ENCODE results near the gene SLC44A4.
"Not testable (repeated sequence)": the region's sequence is repeated elsewhere in the genome, so short reads cannot be mapped to it uniquely, and the experiment has no call there.

Gene SLC44A4

DNA sequence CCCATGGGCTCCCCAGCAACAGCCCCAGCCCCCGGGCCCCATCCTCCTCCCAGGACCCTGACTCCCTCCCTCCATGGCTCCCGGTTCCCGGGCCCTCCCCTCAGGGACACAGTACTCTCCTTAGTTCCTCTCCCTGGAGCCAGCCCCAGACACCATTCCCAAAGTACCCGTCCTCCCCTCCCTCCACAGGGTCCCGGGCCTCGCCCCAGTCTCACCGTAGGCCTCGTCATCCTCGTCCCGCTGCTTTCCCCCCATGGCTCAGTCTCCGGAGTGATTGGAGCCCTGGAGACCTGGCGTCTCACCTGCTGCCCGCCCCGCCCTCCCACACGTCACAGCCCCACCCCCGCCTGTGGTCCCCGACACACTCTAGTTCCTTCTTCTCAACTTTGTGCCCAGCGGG is at the start of gene SLC44A4:
SLC44A4 (minus strand) TSS at position 272 of the 400 bp plus-strand sequence; CDS start at position 255, 17 bp downstream.
- no peak for DNase-seq

DNA sequence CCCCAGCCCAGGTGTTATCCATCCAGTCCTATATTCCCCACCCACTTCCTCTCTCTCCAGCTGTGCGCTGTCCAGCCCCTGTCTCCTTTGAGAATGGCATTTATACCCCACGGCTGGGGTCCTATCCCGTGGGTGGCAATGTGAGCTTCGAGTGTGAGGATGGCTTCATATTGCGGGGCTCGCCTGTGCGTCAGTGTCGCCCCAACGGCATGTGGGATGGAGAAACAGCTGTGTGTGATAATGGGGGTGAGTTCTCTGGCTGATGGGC is 49.8 kb upstream of the SLC44A4 start:
- no peak for DNase-seq

DNA sequence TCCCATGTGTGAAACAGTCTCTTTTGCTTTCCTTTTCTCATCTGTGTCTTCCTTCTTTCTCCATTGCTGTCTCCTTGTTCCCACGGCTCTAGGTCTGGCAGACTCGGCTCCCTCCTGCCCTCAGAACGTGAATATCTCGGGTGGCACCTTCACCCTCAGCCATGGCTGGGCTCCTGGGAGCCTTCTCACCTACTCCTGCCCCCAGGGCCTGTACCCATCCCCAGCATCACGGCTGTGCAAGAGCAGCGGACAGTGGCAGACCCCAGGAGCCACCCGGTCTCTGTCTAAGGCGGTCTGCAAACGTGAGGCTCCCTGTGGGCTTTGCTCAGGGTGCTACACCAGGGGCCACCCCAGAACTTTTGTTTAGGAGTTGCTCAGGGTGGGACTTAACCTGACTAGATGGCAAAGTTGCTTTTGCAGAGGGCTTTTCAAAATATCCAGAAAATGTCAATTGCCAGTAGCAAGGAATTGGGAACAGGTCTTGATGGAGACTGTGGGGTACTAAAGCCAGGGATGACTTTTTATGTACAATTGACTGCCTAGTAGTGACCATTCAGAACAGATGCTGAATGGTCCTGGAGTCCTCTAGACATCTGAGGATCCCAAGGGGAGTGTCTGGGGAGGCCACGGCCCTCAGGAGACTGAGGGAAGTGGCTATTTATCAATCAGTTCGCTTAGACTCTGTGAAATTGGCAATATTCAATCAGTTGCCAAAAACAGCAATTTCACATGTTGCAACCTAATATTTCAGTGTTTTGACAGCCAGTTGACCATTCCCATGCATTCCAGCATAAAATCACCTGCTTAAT is 49.3 kb upstream of the SLC44A4 start:
- DNase-seq, result no peak

DNA sequence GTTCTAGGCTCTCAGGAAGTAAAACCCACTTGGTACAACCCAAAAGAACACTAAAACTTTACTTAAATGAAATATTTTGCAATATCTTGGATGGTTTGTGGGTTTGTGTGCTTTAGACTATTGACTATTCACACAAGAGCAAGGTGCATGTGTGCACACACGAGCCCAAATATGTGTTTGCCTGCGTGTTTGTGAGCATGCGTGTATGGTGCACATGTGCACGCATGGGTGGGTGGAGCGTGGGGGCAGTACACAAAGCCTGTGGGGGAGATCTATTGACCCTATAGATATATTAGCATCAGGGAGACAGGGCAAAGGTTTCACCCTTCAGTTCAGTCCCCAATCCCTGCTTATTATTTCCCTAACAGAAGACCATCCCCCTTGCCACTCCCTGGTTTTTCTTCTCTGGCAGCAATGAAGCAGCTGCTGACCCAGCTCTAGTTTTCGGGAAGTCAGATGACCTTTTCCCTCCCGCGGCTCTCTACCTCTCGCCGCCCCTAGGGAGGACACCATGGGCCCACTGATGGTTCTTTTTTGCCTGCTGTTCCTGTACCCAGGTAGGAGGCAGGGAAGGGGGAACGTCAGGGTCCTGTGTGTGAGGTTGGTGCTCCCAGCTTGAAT is 48.6 kb upstream of the SLC44A4 start, which contains the start of gene C2:
C2 (plus strand) TSS at position 476 of the 621 bp plus-strand sequence; CDS start at position 512, 36 bp downstream.
- DNase-seq, result no peak

DNA sequence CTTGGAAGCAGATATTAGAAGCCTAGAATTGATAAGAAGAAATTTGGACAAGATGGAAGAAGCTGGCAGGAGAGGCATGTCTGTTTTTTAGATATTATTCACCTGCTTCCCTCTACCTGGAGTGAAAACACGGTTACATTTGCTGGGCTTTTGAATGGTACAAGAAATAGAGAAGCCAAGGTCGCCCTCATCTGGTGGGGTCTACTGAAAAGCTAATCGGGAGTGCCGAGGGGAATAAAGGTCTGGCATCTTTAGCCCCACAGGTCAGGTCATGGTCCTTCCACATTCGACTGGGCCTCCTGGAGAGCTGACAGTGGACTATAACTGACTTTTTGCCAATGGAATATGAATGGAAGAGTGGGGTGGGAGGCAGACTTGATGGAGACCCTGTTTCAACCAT is 44.1 kb upstream of the SLC44A4 start:
- DNase-seq, result no peak

DNA sequence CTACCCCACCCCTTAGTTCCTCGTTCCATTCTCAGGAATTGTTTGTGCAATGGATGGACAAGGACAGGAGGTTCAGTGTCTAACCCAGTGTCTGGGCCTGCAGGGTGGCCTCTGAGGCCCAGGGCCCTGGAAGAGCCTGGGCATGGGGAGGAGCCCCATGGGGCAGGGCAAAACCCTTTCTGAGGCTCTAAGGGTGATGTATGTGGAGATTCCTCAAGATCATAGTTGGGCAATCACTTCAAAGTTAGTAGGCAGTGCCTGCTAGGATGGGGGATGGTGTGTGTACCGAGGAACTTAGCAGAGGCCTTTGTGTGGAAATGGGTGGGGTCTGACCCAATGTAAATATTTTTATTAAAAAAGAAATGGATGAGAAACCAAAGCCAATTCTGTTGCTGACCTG is 42.0 kb upstream of the SLC44A4 start:
- no peak for DNase-seq

DNA sequence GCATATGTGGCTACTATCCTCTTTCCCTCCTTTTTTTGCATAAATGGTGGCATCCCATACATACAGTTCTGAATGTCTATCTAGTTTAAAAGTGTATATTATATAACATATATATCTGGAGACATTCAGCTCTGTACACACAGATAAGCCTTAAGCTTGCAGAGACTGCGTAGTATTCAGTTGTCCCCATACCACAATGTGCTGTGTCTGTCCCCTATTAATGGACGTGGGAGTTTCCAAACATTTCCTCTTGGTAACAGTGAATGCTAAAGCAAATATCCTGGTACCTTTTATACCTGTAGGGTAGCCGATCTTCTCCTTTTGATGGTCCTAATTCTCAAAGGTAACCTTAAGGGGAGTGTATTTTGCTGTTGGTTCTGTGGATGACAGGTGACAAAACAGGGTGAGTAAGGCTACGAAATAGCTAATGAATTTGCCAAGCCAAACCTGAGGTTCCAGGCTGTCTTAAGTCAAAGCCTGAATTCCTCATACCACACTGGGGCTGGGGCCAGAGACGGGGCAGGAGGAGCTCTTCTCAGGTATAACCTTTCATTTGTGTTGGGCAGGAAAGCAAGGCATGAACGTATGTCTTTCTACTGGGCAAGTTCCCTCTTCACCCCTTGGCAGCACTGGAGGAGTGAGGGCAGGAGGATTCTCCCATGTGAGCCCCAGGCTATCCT is 41.0 kb upstream of the SLC44A4 start:
- no peak for DNase-seq

DNA sequence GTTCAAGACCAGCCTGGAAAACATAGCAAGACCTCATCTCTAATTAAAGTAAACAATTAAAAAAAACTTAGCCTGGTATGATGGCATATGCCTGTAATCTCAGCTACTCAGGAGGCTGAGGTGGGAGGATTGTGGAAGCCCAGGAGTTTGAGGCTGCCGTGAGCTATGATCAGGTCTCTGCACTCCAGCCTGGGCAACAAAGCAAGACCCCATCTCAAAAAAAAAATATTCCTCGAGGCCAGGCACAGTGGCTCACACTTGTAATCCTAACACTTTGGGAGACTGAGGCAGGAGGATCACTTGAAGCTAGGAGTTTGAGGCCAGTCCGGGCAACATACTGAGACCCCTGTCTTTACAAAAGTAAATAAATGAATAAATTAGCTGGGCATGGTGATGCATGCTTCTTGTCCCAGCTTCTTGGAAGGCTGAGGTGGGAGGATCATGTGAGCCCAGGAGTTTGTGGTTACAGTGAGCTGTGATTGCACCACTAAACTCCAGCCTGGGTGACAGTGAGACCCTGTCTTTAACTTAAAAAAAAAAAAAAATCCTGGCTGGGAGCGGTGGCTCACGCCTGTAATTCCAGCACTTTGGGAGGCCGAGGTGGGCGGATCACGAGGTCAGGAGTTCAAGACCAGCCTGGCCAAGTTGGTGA is 39.4 kb upstream of the SLC44A4 start:
- DNase-seq, result no peak

DNA sequence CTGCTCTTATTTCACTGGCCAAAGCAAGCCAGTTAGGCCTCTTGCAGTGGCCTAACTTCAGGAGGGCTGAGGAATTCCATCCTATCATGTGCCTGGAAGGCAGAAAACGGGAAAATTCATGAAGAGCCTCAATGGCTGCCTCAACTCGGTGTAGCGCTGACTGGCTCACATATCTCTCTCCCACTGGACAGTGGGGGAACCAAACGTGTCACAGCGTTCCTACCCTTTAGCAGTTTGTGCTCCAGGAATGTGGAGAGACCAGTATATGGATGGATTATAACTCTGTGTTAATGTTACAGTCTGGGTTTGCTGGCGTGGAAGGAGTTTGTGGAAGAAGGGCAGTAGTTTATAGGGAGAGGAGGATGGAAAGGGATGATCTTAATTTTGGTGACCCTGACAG is 37.0 kb upstream of the SLC44A4 start:
- no peak for DNase-seq

DNA sequence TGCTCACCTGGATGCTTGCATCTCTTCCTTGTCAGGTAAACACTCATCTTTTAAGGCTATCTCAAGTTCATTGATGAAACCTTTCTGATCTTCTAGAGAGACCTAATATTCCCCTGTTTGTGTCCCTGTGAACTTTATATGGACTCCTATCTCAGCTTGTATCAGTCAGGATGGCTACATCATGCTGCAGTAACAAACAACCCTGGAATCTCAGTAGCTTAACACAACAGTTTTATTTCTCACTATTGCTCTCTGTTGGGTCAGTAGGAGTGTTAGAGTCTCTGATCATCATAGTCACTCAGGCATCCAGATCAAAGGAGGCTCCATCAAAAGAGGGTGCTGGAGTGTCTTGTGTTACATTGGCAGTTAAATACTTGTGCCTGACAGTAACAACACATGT is 36.6 kb upstream of the SLC44A4 start:
- DNase-seq, result no peak

DNA sequence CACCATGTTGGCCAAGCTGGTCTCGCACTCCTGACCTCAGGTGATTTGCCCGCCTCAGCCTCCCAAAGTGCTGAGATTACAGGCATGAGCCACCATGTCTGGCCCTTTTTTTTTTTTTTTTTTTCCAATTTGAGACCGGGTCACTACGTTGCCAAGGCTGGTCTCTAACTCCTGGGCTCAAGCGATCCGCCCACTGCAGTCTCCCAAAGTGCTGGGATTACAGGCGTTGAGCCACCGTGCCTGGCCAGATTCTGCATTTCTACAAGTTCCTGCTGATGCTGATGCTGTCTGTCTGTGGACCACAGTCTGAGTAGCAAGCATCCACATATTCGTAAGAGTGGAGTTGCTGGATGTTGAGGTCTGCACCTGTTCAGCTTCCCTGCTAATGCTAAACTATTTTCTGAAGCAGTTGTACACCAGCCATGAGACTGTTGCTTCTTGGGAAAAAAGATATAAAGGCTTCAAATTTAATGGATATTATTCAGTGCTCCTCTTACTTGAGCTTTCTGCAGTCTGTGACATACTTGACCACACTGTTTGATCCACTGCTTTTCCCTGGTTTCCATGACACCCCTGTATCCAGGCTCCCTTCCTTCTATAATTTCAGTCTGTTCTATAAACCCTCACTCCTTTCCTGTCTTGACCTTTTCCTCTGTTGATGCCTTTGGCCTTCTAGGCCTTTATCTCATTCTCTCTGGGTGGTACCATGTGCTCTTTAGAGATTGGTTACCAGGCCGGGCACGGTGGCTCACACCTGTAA is 33.2 kb upstream of the SLC44A4 start:
- no peak for DNase-seq

DNA sequence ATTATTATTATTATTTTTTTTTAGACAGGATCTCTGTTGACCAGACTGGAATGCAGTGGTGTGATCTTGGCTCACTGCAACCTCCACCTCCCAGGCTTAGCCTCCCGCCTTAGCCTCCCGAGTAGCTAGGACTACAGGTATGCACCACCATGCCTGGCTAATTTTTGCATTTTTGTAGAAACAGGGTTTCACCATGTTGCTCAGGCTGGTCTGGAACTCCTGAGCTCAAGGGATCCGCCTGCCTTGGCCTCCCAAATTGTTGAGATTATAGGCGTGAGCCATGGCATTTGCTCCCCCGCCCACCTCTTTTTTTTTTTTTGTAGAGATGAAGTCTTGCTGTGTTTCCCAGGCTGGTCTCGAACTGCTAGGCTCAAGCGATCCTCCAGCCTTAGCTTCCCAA is 30.5 kb upstream of the SLC44A4 start:
- DNase-seq, result not testable (repeated sequence)

DNA sequence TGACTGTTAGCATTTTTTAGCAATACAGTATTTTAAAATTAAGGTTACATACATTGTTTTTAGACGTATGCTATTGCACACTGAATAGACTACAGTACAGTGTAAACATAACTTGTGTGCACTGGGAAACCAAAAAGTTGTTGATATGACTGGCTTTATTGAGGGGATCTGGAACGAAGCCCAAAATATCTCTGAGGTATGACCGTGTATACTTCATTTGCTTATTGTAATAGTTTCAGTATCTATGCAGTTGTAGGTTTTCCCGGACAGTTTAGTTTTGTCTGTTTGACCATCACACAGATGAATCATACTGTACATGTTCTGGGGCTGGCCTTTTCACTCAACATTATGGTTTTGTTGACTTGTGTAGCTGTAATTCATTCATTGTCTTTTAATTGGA is 30.0 kb upstream of the SLC44A4 start:
- DNase-seq, result no peak

DNA sequence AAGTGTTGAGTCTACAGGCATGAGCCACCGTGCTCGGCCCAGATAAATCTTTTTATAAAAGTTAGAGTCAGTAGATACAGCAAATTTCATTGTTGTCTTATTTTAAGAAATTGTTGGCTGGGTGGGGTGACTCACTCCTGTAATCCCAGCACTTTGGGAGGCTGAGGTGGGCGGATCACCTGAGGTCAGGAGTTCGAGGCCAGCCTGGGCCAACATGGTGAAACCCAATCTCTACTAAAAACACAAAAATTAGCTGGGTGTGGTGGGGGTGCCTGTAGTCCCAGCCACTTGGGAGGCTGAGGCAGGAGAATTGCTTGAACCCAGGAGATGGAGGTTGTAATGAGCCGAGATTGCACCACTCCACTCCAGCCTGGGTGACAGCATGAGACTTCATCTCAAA is 29.5 kb upstream of the SLC44A4 start:
- DNase-seq, result not testable (repeated sequence)

DNA sequence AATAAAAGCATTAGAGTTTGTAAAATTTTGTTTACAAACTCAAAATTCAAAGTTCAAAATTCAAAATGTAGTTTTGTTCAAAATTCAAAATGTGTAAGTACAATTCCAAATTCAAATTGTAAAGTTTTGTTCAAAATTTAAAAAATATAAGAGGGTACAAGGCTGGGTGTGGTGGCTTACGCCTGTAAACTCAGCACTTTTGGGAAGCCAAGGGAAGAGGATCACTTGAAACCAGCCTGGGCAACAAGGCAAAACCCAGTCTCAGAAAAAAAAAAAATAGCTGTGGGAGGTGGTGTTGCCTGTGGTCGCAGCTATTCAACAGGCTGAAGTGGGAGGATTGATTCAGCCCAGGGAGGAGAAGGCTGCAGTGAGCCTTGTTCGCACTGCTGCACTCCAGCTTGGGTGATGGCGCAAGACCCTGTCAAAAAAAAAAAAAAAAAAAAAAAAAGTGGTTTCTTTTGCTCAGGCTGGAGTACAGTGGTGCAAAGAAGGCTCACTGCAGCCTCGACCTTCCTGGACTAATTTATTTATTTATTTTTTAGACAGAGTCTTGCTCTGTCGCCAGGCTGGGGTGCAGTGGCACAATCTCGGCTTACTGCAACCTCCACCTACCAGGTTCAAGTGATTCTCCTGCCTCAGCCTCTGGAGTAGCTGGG is 28.5 kb upstream of the SLC44A4 start:
- DNase-seq, result no peak

DNA sequence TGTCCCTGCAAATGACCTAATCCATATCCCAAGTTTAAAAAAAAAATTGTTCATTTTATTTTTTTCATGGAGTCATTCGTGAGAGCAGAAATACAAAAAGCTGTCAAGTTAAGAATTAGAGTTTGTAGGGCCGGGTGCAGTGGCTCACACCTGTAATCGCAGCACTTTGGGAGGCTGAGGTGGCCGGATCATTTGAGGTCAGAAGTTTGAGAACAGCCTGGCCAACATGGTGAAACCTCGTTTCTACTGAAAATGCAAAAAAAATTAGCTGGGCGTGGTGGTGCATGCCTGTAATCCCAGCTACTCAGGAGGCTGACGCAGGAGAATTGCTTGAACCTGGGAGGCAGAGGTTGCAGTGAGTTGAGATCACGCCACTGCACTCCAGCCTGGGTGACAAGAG is 27.9 kb upstream of the SLC44A4 start:
- DNase-seq, result not testable (repeated sequence)

DNA sequence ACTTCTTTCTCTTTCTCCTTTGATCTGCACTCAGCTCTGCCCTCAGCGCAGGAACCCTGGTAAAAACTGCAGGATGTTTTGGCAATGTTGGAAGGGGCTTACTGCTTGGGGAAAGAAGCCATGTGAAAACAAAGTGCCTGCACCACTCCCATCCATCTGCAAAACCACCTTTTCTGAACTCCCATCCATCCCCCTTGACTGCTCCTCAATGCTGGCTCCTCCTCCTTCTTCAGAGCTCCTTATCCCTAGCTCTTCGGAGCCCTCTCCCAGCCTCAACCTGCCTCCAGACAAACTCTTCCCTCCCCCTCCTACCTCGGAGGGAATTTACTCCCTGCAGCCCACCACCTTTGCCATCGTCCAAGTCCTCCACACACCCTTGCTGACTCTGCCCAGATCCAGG is 27.3 kb upstream of the SLC44A4 start:
- no peak for DNase-seq

DNA sequence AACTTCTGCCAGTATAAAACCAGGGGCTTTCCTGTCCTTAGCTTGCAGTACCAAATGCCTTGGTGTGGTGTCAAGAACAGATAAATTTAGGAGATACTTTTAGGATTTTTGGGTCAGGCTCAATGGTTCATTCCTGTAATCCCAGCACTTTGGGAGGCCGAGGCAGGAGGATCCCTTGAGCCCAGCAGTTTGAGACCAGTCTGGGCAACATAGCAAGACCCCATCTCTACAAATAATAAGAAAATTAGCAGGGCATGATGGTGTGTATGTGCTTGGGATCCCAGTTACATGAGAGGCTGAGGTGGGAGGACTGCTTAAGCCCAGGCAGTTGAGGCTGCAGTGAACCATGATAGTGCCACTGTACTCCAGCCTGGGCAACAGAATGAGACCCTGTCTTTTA is 26.2 kb upstream of the SLC44A4 start:
- no peak for DNase-seq

DNA sequence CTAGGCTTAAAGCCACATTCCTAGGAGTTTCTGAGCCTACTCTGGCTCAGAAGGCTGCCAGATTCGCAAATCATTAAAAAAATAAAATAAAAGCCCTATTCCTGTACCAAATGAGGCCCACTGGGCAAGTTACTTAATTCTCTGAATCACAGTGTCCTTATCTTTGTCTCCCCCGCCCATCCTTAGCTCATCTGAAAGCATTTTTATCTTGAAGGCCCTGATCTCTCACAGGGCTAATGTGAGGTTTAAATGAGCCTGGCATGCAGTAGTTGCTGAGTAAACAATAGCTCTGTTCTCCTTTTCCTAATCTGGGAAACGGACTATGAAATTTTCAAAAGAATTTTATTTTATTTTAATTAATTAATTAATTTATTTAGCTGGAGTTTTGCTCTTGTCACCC is 25.2 kb upstream of the SLC44A4 start:
- no peak for DNase-seq

DNA sequence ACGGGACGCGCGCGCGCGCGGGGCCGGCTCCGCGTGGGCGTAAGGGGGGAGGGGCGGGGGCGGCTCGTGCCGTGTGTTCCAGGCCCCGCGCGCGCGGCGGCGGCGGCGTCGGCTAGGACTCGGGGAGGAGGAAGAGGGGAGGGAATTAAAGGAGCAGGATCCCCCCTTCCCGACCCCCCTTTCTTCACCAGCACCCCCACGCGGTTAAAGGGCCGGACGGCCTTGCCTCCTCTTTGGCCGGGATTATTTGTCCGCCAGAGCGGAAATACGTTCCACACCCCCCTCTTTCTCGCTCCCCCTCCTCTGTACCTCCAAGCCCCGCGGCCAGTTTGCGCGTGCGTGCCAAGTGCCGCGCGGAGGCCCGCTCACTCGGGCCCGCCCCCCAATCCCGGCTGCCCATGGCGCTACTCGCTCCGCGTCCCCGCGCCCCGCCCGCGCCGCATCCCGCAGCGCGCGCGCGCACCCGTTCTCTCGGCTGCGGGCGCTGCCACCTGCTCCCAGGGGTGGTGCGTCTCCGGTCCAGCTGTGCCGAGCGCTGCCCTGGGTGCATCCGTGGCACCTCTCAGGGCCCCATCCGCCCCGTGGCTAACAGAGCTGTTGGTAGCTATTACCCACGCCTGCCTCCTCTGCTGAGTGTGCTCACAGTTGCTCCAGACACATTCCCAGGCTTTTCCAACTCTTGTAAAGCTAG is 23.3 kb upstream of the SLC44A4 start, which contains the start of gene ZBTB12:
ZBTB12 (minus strand) TSS at position 134 of the 691 bp plus-strand sequence. CDS start 781 bp downstream, outside the sequence.
- peak; percentile 81 for DNase-seq

DNA sequence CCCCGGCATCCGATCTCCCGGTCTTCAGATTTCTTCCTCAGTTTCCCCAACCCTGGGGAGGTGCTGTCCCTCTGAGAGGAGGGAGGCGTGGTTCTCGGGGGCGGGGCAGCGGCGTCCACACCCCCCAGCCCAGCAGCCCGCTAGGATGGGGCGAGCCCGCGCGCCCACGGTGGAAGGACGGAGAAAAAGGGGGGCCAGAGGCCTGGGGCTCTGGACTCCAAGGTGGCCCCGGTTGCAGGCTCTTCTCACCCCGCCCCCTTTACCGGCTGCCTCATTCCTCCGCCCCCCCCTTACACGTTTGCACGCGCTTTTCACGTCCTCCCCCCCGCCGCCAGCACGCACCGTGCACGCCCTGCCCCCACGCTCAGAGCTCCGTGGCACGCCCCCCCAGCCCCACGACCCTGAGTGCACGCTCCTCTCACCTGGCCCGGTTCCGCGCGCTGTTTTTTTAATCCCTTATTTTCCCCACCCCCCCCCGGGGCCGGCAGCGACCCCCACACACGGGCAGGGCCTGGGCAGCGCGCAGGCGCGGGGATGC is 22.7 kb upstream of the SLC44A4 start:
- DNase-seq, result no peak

Measured in NCI-H446 treated with DMSO at 0.1 percent for 48 hours (cell line).